SK-N-SH treated with all-trans-retinoic acid at 6 μM for 48 hours (cell line): ENCODE results near the gene MROH7.

Source experiments
- ARNTL ChIP-seq: fragments of 450-650 bp; formaldehyde crosslinking; IDR thresholded peaks from 2 replicates; pipeline ENCODE4 v1.5.0; 2020; ENCODE audit warnings: low read depth, mild to moderate bottlenecking, moderate library complexity, borderline replicate concordance
- CSDC2 ChIP-seq: fragments of 250-450 bp; sonication (Bioruptor Pico); IDR thresholded peaks from 2 replicates; pipeline ENCODE4 v1.5.0; 2020; ENCODE audit warnings: mild to moderate bottlenecking, moderate library complexity
- ISL1 ChIP-seq: fragments of 250-450 bp; sonication (Bioruptor Pico); IDR thresholded peaks from 2 replicates; pipeline ENCODE4 v2.1.2; 2022; ENCODE audit warnings: mild to moderate bottlenecking, moderate library complexity
- POU6F1 ChIP-seq: fragments of 250-450 bp; sonication (Bioruptor Pico); IDR thresholded peaks from 2 replicates; pipeline ENCODE4 v1.8.0; 2021; ENCODE audit warnings: low read depth, mild to moderate bottlenecking, moderate library complexity, borderline replicate concordance
- RARB ChIP-seq: fragments of 250-450 bp; sonication (Bioruptor Pico); IDR thresholded peaks from 2 replicates; pipeline ENCODE4 v1.8.0; 2021; ENCODE audit warnings: mild to moderate bottlenecking, moderate library complexity

- TF ChIP-seq RARB (CRISPR knock-in tag), result no peak
- no peak for TF ChIP-seq ISL1 (CRISPR knock-in tag)
- TF ChIP-seq POU6F1 (CRISPR knock-in tag), result no peak
- no peak for TF ChIP-seq CSDC2 (CRISPR knock-in tag)
- no peak for TF ChIP-seq ARNTL (CRISPR knock-in tag)
Observed at GRCh38 chr1:54709547-54710292, 68.1 kb downstream of the MROH7 start.
